Fibroblast of skin of left biceps (primary cell): Measurements from ENCODE around the gene SLC16A2.

ENCODE experiments used
- DNase-seq, 2 experiments: peaks; one replicate each; pipeline ENCODE4 v3.0.0-alpha.2; 2013; ENCODE audit warnings: low read depth in 2 of 2

The SLC16A2 gene

DNA sequence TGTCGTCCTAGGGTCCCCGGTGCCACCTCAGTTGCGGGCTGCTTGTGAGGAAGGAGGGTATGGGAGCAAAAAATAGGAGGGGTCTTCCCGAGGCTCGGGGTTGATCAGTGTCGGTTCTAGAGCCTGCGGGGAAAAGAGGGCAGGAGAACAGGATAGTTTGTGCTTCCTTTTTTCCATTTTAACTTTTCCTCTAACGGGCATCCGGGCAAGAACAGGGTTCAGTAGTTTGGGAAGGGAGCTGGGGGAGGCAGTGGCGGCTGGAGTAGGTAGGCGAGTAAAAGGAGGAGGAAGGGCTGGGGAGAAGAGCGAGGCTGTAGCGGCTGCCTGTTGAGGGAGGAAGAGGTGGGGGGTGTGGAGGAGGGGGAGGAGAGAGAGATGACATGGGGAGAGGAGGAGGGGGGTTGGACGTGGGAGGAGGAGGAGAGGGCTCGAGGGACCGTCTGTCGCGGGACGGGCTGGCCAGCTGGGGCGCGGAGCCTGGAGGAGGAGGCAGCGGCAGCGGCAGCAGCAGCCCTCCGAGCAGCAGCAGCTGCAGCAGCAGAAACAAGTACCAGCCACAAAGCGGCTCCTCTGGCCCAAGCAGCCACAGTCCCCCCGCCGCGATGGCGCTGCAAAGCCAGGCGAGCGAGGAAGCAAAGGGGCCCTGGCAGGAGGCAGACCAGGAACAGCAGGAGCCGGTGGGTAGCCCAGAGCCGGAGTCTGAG lies at the start of gene SLC16A2:
Gene SLC16A2, plus strand, starts transcription at position 458 of the 704 bp plus-strand sequence. Its CDS starts 145 bp downstream, at position 603.
- peak; percentile 40 to 50 for DNase-seq

DNA sequence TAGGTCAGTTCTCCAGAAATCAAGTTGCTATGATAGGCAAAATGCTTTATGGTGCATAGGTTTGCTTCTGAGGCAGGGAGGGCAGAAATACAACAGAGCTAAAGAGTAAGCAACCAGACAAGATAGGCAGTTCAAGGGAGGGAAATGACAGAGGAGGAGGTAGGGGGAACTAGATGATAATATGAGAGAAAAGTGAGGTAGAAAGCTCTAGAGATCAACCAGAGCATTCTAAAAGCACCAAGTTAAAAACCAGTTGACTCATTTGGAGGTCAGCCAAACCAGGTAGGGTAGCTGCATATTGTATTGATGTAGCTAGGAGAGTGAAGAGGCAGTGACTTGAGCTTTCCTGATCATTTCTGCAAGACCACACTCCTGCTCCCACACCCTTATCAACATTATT lies 49.0 kb upstream of the SLC16A2 start:
- DNase-seq = no peak

GRCh38 chrX:74377282-74377681 lies 44.0 kb upstream of the SLC16A2 start:
- DNase-seq = no peak

DNA sequence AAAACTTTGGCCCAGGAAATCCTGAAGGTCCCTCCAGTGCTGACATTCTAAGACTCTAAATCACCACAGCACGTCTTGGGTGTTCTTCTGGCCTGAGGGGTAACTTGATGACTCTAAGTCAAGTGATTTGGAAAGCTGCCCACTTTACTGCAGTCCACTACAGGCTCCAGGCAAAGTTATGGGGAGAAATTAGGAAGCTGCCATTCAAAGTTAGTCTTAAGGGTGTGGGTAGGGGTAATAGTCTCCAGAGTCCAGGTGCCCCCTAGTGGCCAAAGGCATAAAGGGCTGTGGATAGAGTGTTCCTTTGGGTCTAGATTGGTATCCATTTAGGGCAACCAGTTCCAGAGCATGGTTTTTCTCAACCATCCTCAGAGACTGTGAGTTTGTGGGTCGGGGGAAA lies 38.7 kb upstream of the SLC16A2 start:
- DNase-seq = peak; percentile 21 to 25

- peak; percentile 8 to 10 for DNase-seq
Measured at GRCh38 chrX:74383611-74384010, 37.7 kb upstream of the SLC16A2 start.

- DNase-seq = no peak
Measured at GRCh38 chrX:74389016-74389722, 32.1 kb upstream of the SLC16A2 start.

DNA sequence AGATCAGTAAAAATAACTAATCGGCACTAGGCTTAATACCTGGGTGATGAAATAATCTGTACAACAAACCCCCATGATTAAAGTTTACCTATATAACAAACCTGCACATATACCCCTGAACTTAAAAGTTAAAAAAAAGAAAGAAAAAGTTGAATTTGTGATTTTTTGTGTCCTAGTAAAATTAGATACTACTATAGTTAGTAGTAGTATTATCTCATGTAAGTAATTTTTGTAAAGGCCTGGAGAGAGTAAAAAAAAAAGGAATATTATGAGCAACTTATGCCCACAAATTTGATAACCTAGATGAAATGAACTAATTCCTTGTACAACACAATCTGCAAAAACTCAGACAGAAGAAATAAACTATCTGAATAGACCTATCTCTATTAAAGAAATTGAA lies 25.7 kb upstream of the SLC16A2 start:
- DNase-seq = no peak

DNA sequence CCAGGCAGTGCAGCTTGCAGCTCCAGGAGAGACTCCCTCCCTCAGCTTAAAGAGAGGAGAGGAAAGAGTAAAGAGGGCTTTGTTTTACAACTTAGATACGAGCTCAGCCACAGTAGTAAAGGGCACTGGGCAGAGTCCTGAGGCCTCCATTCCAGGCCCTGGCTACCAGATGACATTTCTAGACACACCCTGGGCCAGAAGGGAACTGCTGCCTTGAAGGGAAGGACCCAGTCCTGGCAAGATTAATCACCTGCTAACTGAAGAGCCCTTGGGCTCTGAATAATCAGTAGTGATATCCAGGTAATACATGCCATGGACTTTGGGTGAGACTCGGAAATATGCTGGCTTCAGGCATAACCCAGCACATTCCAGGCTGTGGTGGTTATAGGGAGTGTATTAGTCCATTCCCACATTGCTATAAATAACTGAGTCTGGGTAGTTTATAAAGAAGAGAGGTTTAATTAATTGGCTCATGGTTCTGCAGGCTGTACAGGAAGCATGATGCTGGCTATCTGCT lies 15.3 kb upstream of the SLC16A2 start:
- DNase-seq = no peak

GRCh38 chrX:74408304-74408703 lies 13.0 kb upstream of the SLC16A2 start:
- DNase-seq = no peak

GRCh38 chrX:74419864-74420195 lies 1.5 kb upstream of the SLC16A2 start:
- DNase-seq = no peak

- peak in 1 of 2 experiments; percentile 8 for DNase-seq
Measured at GRCh38 chrX:74420196-74421035, 877 bp upstream of the SLC16A2 start.

DNA sequence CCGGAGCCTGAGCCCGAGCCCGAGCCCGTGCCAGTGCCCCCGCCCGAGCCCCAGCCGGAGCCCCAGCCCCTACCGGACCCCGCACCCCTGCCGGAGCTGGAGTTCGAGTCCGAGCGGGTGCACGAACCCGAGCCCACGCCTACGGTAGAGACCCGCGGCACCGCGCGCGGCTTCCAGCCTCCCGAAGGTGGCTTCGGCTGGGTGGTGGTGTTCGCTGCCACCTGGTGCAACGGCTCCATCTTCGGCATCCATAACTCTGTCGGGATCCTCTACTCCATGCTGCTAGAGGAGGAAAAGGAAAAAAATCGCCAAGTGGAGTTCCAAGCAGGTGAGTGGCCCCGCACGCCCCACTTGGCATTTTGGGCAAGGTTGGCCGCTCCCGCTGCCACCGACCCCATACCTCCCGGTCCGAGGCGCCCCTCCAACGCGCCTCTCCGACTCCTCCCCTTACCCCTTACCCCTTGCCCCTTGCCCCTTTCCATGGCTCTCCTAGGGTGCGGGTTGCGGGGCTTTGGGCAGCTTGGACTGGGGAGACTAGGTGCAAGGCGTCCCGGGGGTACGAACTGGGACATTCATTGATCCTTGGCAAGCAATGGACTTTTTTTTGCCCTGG lies 553 bp downstream of the SLC16A2 start:
- DNase-seq = no peak

GRCh38 chrX:74422576-74423288 lies 1.4 kb downstream of the SLC16A2 start:
- DNase-seq = peak in 1 of 2 experiments; percentile 12

- DNase-seq = no peak
Measured at GRCh38 chrX:74423289-74423998, 2.2 kb downstream of the SLC16A2 start.

DNA sequence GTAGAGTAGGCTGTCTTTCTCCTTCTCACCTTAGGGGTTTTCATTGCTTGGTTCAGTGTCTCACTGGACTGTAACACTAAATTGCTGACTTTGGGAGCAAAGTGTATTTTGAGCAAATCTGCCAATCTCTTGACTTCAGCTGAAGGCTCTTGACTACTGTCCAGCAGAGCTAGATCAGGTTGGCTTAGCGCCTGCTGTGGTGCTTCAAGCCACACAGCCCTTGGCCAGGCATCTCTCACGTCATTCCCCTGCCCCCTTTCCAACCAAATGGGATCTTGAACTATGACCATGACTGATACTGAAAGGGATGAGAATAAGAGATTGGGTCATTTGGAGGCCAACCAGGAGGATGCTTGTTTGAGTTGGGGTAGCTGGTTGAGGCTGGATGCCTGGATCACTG lies 4.8 kb downstream of the SLC16A2 start:
- DNase-seq = no peak

GRCh38 chrX:74426615-74427014 lies 5.3 kb downstream of the SLC16A2 start:
- DNase-seq = no peak

DNA sequence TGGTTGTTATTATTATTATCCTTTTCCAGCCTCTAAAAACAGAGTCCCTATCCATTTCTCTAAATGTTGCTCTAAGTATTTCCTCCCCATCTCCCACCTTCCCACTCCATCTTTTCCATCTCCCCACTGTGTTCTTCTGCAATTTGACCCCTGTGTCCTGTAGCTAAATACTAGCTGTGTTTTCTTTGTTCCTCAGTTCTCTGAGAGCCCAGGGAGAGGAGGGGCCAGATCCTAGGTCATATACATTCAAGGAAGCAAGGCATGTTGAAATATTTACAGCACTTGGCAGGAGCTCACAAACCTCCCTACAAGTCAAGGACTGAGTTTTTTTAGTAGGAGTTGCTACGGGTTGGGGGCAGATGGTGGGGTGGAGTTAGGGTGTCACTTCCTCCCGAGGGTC lies 10.5 kb downstream of the SLC16A2 start:
- DNase-seq = no peak

DNA sequence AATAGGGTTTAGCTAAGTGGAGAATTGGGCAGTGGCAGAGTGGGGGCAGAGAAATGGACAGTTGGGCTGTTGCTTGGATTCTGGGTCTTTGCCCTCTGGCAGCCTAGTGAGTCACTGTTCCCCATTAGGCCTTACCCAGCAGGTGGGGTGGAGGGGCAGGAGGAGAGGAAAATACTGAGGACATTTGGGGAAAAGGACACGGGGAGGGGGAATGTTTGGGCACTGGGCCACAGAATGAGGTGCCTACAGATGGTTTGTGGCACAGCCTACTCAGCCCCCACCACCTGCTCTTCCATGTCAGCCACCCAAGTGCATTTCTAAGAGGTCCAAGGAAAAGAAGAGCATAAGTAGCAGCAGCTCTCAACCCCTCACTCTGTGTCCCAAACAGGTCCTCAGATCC lies 13.0 kb downstream of the SLC16A2 start:
- DNase-seq = no peak

DNA sequence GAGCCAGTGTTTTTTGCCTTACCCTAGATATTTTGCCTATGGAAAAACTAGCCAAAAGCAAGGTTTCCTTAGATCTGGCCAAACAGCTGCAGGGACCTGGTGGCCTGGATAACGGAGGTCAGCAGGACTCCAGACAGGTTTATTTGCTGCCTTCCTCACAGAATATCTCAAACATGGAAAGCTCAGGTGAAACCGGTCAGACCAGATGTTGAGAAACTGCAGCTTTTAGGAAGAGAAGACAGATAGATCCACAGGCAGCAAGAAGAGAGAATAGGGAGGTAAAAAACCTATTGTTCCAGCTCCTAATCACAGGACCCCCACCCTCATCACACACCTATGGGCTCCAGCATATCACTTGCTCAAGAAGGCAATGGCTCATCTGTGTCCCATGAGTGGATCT lies 16.2 kb downstream of the SLC16A2 start:
- DNase-seq = no peak

- no peak for DNase-seq
Measured at GRCh38 chrX:74438764-74439163, 17.5 kb downstream of the SLC16A2 start.

DNA sequence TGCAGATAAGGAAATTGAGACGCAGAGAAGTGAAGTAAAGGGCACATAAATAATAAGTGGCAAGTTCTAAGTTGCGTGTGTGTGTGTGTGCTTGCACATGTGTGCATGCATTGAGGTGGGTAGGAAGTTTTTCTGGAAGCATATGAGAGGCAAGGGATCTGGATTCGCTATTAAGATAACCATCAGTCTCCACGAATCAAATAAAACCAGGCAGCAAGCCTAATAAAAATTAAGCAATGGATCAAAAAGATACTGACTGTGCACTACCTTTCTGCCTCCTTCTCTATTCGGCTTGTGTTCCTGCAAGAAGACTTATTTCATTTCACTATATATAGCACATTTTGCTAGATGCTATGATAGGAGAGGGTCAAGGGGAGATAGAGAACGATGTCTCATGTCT lies 23.8 kb downstream of the SLC16A2 start:
- DNase-seq = no peak
